Transverse colon (tissue), 4 donors: Measurements from ENCODE around the gene VPS35L.
"Not testable (repeated sequence)": the region's sequence is repeated elsewhere in the genome, so short reads cannot be mapped to it uniquely, and the experiment has no call there.

Experiments
- CTCF ChIP-seq, 5 experiments: fragments of 200-600 bp in 3 of 5; fragments of 450-650 bp in 2 of 5; sonication (generic) in 3 of 5; IDR thresholded peaks; 1 replicate in 2 of 5; 2 replicates in 3 of 5; pipeline ENCODE4 v1.5.1; 2016 to 2017; ENCODE audit warnings: antibody characterized with exemption in 5 of 5, inconsistent platforms in 3 of 5, mild to moderate bottlenecking in 2 of 5, moderate library complexity in 1 of 5
- EP300 ChIP-seq: sonication (generic); formaldehyde crosslinking; IDR thresholded peaks from one replicate; pipeline ENCODE4 v1.6.1; 2017; ENCODE audit warnings: antibody characterized with exemption, low read depth
- POLR2A ChIP-seq: fragments of 450-650 bp; IDR thresholded peaks from one replicate; pipeline ENCODE4 v1.6.1; 2016; ENCODE audit warnings: antibody characterized with exemption, mild to moderate bottlenecking, moderate library complexity
- POLR2AphosphoS5 ChIP-seq, 3 donors: sonication (generic); formaldehyde crosslinking; IDR thresholded peaks; one replicate each; pipeline ENCODE4 v1.6.1; 2016; ENCODE audit warnings: antibody characterized with exemption in 3 of 3

GRCh38 chr16:19679281-19679680 is 123.8 kb downstream of the VPS35L start:
- TF ChIP-seq POLR2A; EP300; CTCF (IDR thresholded peaks at IDR 0.05); POLR2AphosphoS5 (IDR thresholded peaks at IDR 0.05): not testable (repeated sequence)
